ENCODE data around the gene PIPOX.

- TF ChIP-seq CTCF (IDR thresholded peaks at IDR 0.05; ENCODE audit: low read depth, low read length, poor library complexity, severe bottlenecking) (no peak), EZH2phosphoT487 (IDR thresholded peaks at IDR 0.05; ENCODE audit: borderline replicate concordance, low read length) (no peak)
These were observed 35.0 kb upstream of the PIPOX start for GRCh38 chr17:29007860-29008455.

Data from DOHH2 (cell line).